ENCODE measurements around the gene GRIN2A.

Gene GRIN2A

GRCh38 chr16:10076037-10076436 is 106.2 kb downstream of the GRIN2A start:
- Histone ChIP-seq H3K4me1 (ENCODE audit: control insufficient read depth, insufficient read depth, low read length) (peaks cover 37% of the 10 kb centered on the region), H3K4me3 (ENCODE audit: low read length) (no peak overlapping the region), H3K9ac (ENCODE audit: low read length) (no peak overlapping the region)

DNA sequence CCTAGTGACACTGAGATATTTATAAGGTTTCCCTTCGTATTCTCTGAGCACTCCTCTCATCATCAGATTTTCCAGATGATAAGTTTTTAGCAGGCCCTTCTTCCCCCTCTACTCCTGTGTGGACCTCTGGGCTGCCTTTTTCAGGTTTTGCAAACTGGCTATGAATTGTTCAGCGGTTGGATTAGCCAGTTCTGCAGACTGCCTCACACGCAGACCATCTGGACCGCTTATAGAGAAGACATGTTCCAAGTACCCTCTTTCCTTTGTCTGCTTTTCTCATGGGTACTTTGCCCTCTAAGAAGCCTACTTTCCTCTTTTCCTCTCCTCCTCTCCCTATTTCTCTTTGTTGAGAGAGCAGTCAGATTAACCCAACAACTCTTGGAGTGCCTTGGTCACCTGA is 111.6 kb downstream of the GRIN2A start:
- Histone ChIP-seq H3K36me3 (ENCODE audit: control insufficient read depth, insufficient read depth, low read length) (no peaks in the 10 kb centered on the region), H3K4me1 (ENCODE audit: control insufficient read depth, insufficient read depth, low read length) (no peaks in the 10 kb centered on the region), H3K9me3 (ENCODE audit: control insufficient read depth, low read length) (no peaks in the 10 kb centered on the region), H3K4me3 (ENCODE audit: low read length) (no peak overlapping the region), H3K9ac (ENCODE audit: low read length) (no peak overlapping the region), H3K27me3 (ENCODE audit: control insufficient read depth, insufficient read depth, low read length) (no peaks in the 10 kb centered on the region)

More at GRCh38 chr16:10076037-10076436, 106.2 kb downstream of the GRIN2A start:
- Histone ChIP-seq H3K36me3 (ENCODE audit: control insufficient read depth, insufficient read depth, low read length) (no peaks in the 10 kb centered on the region), H3K9me3 (ENCODE audit: control insufficient read depth, low read length) (no peaks in the 10 kb centered on the region), H3K27me3 (ENCODE audit: control insufficient read depth, insufficient read depth, low read length) (no peaks in the 10 kb centered on the region)

- Histone ChIP-seq H3K36me3 (ENCODE audit: control insufficient read depth, insufficient read depth, low read length) (no peaks in the 10 kb centered on the region), H3K9me3 (ENCODE audit: control insufficient read depth, low read length) (no peaks in the 10 kb centered on the region), H3K27me3 (ENCODE audit: control insufficient read depth, insufficient read depth, low read length) (no peaks in the 10 kb centered on the region), H3K9ac (ENCODE audit: low read length) (no peak overlapping the region), H3K4me3 (ENCODE audit: low read length) (no peak overlapping the region), H3K4me1 (ENCODE audit: control insufficient read depth, insufficient read depth, low read length) (no peaks in the 10 kb centered on the region)
Measured at GRCh38 chr16:10069374-10069773, 112.9 kb downstream of the GRIN2A start.

GRCh38 chr16:10067835-10068234 is 114.4 kb downstream of the GRIN2A start:
- Histone ChIP-seq H3K9ac (ENCODE audit: low read length) (no peak overlapping the region), H3K9me3 (ENCODE audit: control insufficient read depth, low read length) (no peaks in the 10 kb centered on the region), H3K36me3 (ENCODE audit: control insufficient read depth, insufficient read depth, low read length) (no peaks in the 10 kb centered on the region), H3K4me3 (ENCODE audit: low read length) (no peak overlapping the region), H3K27me3 (ENCODE audit: control insufficient read depth, insufficient read depth, low read length) (no peaks in the 10 kb centered on the region), H3K4me1 (ENCODE audit: control insufficient read depth, insufficient read depth, low read length) (no peaks in the 10 kb centered on the region)

DNA sequence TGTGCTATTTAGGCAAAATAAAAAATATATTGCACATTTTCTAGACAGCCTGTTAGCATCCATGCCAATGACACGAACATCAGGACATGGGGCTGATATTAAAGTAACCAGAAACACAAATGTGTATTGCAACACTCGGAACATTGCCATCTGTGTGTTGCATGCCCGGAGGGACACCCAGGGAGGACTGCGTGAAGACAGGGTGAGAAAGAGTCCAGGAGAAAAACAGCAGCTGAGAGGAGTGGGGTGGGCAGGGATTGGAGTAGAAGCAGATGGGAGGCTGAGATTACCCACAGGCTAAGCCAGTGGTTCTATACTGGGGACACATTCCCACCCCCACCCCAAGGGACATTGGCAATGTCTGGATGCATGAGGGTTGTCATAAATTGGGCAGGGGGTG is 114.8 kb downstream of the GRIN2A start:
- Histone ChIP-seq H3K4me3 (ENCODE audit: low read length) (no peak overlapping the region), H3K27me3 (ENCODE audit: control insufficient read depth, insufficient read depth, low read length) (no peaks in the 10 kb centered on the region), H3K36me3 (ENCODE audit: control insufficient read depth, insufficient read depth, low read length) (no peaks in the 10 kb centered on the region), H3K9ac (ENCODE audit: low read length) (no peak overlapping the region), H3K4me1 (ENCODE audit: control insufficient read depth, insufficient read depth, low read length) (no peaks in the 10 kb centered on the region), H3K9me3 (ENCODE audit: control insufficient read depth, low read length) (no peaks in the 10 kb centered on the region)

GRCh38 chr16:10065019-10065418 is 117.2 kb downstream of the GRIN2A start:
- no peaks in the 10 kb centered on the region for H3K27me3 ChIP-seq (ENCODE audit: control insufficient read depth, insufficient read depth, low read length)
- H3K36me3 ChIP-seq (ENCODE audit: control insufficient read depth, insufficient read depth, low read length) = no peaks in the 10 kb centered on the region
- no peaks in the 10 kb centered on the region for H3K9me3 ChIP-seq (ENCODE audit: control insufficient read depth, low read length)
- H3K9ac ChIP-seq (ENCODE audit: low read length) = no peak overlapping the region
- H3K4me1 ChIP-seq (ENCODE audit: control insufficient read depth, insufficient read depth, low read length) = no peaks in the 10 kb centered on the region
- no peak overlapping the region for H3K4me3 ChIP-seq (ENCODE audit: low read length)

DNA sequence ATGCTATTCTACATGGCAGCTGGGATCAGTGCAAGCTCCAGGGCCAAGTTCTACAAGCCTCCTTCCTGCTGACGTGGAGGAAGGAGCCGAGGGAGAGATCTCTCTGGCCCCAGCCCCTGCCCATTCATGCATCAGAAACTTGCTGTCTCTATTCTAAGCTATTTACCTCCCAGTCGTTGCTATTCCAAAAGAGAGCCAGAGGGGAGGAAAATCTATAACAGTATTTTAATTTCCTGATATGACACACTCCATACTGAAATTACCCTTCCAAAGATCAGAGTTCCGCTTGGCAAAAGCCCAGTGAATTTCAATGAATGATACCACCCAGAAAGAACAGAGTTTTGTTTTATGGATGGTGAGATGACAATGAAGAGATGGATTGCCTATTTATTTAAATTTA is 133.4 kb downstream of the GRIN2A start:
- Histone ChIP-seq H3K27me3 (ENCODE audit: control insufficient read depth, insufficient read depth, low read length) (no peaks in the 10 kb centered on the region), H3K9me3 (ENCODE audit: control insufficient read depth, low read length) (no peaks in the 10 kb centered on the region), H3K36me3 (ENCODE audit: control insufficient read depth, insufficient read depth, low read length) (no peaks in the 10 kb centered on the region), H3K9ac (ENCODE audit: low read length) (no peak overlapping the region), H3K4me1 (ENCODE audit: control insufficient read depth, insufficient read depth, low read length) (peaks cover 15% of the 10 kb centered on the region), H3K4me3 (ENCODE audit: low read length) (no peak overlapping the region)

DNA sequence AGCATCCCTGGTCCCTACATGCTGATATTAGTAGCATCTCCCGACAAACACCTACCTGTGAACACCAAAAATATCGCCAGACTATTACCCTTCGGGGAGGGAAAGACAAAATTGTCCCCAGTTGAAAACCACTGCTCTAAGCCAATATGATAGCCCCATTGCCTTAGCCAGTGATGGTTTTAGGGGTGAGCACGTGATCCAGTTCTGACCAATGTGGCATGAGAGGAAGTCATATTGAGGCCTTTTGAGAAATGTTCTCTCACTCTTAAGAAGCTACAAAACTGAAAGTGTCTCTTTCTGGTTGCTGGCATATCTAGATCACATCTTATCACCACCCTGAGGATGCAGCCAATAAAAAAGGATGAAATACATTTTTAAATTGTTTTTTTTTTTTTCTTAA is 136.3 kb downstream of the GRIN2A start:
- Histone ChIP-seq H3K9ac (ENCODE audit: low read length) (no peak overlapping the region), H3K4me1 (ENCODE audit: control insufficient read depth, insufficient read depth, low read length) (peaks cover 15% of the 10 kb centered on the region), H3K36me3 (ENCODE audit: control insufficient read depth, insufficient read depth, low read length) (no peaks in the 10 kb centered on the region), H3K4me3 (ENCODE audit: low read length) (no peak overlapping the region), H3K9me3 (ENCODE audit: control insufficient read depth, low read length) (no peaks in the 10 kb centered on the region), H3K27me3 (ENCODE audit: control insufficient read depth, insufficient read depth, low read length) (no peaks in the 10 kb centered on the region)

DNA sequence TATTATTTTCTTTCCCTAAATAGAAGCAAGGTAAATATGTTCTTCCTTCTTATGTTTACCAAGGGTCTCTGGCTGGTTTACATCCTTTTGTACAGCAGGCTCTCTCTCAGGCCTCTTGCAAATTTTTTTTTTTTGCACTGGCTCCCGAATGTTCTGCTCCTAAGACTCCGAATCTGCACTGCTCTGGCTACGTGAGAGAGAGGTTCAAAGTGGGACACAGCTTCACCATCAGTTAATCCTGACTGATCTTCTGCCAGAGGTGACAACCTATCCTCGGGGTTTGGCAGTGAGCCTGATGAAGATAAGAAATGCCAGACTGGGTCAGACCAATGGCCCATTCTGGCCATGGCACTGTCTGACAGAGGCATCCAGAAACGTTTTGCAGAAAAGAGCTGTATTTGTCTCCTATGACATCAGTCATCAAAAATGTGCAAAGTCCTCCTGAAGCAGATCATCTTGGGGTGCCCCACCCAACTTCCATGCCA is 136.9 kb downstream of the GRIN2A start:
- no peak overlapping the region for H3K9ac ChIP-seq (ENCODE audit: low read length)
- no peak overlapping the region for H3K4me3 ChIP-seq (ENCODE audit: low read length)
- H3K27me3 ChIP-seq (ENCODE audit: control insufficient read depth, insufficient read depth, low read length) = no peaks in the 10 kb centered on the region
- H3K36me3 ChIP-seq (ENCODE audit: control insufficient read depth, insufficient read depth, low read length) = no peaks in the 10 kb centered on the region
- H3K9me3 ChIP-seq (ENCODE audit: control insufficient read depth, low read length) = no peaks in the 10 kb centered on the region
- H3K4me1 ChIP-seq (ENCODE audit: control insufficient read depth, insufficient read depth, low read length) = peaks cover 15% of the 10 kb centered on the region

- Histone ChIP-seq H3K9ac (ENCODE audit: low read length) (no peak overlapping the region), H3K27me3 (ENCODE audit: control insufficient read depth, insufficient read depth, low read length) (no peaks in the 10 kb centered on the region), H3K36me3 (ENCODE audit: control insufficient read depth, insufficient read depth, low read length) (no peaks in the 10 kb centered on the region), H3K4me1 (ENCODE audit: control insufficient read depth, insufficient read depth, low read length) (peaks cover 6% of the 10 kb centered on the region), H3K9me3 (ENCODE audit: control insufficient read depth, low read length) (no peaks in the 10 kb centered on the region), H3K4me3 (ENCODE audit: low read length) (no peak overlapping the region)
Measured at GRCh38 chr16:10040136-10041080, 141.8 kb downstream of the GRIN2A start.

DNA sequence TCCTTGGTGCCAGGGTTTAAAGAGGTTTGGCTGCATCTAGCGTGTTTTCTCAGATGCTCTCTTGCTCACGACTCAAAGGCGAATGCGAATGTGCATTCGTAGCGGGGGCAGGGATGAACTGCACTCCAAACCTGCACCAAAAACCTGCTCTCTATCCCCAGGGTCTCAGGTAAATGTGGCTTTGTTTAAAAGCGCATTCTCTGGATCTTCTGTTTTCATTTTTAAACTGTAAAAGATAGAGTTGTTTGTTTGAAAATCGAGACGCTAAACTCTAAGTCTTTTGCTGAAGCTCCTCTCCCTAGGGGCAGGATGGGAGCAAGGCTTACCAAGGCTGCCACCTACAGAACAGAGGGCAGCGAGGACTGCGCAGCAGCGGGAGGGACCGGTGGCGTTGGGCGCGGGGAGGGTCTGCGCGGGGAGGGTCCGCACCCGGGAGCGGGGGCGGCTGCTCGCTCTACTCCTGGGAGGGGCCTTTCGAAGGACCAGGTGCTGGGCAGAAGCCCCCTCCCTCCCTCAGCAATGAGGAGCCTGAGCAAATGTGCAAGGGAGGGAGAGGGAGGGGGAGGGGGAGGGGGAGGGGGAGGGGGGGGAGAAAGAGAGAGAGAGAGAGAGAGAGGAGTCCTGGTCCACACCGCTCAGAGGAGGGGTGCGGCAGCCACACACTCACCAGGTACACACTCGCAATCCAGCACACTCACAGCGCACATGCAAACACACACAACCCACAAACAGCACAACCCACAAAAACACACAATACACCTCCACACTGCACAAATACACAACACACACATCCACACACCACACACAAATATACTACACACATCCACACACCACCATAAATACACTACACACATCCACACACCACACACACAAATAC is 142.8 kb downstream of the GRIN2A start:
- Histone ChIP-seq H3K4me3 (ENCODE audit: low read length) (no peak overlapping the region), H3K36me3 (ENCODE audit: control insufficient read depth, insufficient read depth, low read length) (no peaks in the 10 kb centered on the region), H3K27me3 (ENCODE audit: control insufficient read depth, insufficient read depth, low read length) (no peaks in the 10 kb centered on the region), H3K9ac (ENCODE audit: low read length) (no peak overlapping the region), H3K9me3 (ENCODE audit: control insufficient read depth, low read length) (no peaks in the 10 kb centered on the region), H3K4me1 (ENCODE audit: control insufficient read depth, insufficient read depth, low read length) (no peaks in the 10 kb centered on the region)

- Histone ChIP-seq H3K9ac (ENCODE audit: low read length) (no peak overlapping the region), H3K36me3 (ENCODE audit: control insufficient read depth, insufficient read depth, low read length) (no peaks in the 10 kb centered on the region), H3K27me3 (ENCODE audit: control insufficient read depth, insufficient read depth, low read length) (no peaks in the 10 kb centered on the region), H3K4me1 (ENCODE audit: control insufficient read depth, insufficient read depth, low read length) (no peaks in the 10 kb centered on the region), H3K9me3 (ENCODE audit: control insufficient read depth, low read length) (no peaks in the 10 kb centered on the region), H3K4me3 (ENCODE audit: low read length) (no peak overlapping the region)
Measured at GRCh38 chr16:10037751-10038150, 144.5 kb downstream of the GRIN2A start.
